C4-2B (cell line): Measurements from ENCODE around the gene TAS1R3.

Experiments
- H3K27ac ChIP-seq: fragments of 450-650 bp; 2 replicates; pipeline ENCODE4 v1.5.1; 2017
- CTCF ChIP-seq: fragments of 450-650 bp; conservative IDR thresholded peaks from 2 replicates; pipeline ENCODE4 v1.5.1; 2017; ENCODE audit warnings: mild to moderate bottlenecking
- ZFX ChIP-seq: fragments of 450-650 bp; IDR thresholded peaks from 2 replicates; pipeline ENCODE4 v1.6.1; 2017

Gene TAS1R3

GRCh38 chr1:1318131-1318652 is 12.9 kb upstream of the TAS1R3 start:
- peak overlapping the region; percentile 69 for H3K27ac ChIP-seq
- TF ChIP-seq CTCF (no peak), ZFX (no peak)

GRCh38 chr1:1318777-1319645 is 12.1 kb upstream of the TAS1R3 start:
- TF ChIP-seq ZFX (no peak), CTCF (no peak)
- peak overlapping the region; percentile 69 for H3K27ac ChIP-seq

GRCh38 chr1:1319646-1319941 is 11.5 kb upstream of the TAS1R3 start:
- TF ChIP-seq CTCF (no peak), ZFX (no peak)
- peak overlapping the region; percentile 69; the same call in 1 of the 2 replicates for H3K27ac ChIP-seq

- peak overlapping the region; percentile 10 for H3K27ac ChIP-seq
- no peak for TF ChIP-seq ZFX
Observed at GRCh38 chr1:1320666-1321448, 10.2 kb upstream of the TAS1R3 start.

GRCh38 chr1:1321477-1321876 is 9.6 kb upstream of the TAS1R3 start:
- peak overlapping the region; percentile 10 for H3K27ac ChIP-seq
- TF ChIP-seq ZFX (no peak), CTCF (no peak)

- H3K27ac ChIP-seq: no peak overlapping the region
- TF ChIP-seq ZFX (no peak), CTCF (no peak)
Observed at GRCh38 chr1:1322418-1322817, 8.7 kb upstream of the TAS1R3 start.

GRCh38 chr1:1322952-1323351 is 8.1 kb upstream of the TAS1R3 start:
- no peak for TF ChIP-seq ZFX
- TF ChIP-seq CTCF: no peak
- no peak overlapping the region; the same call in 1 of the 2 replicates for H3K27ac ChIP-seq
